KOPT-K1 (cell line): Measurements from ENCODE around the gene CD101.

Experiments used
- H3K27ac ChIP-seq: fragments of 200-600 bp; sonication (generic); 2 replicates; pipeline ENCODE4 v1.5.1; 2016; ENCODE audit warnings: antibody characterized with exemption, mild to moderate bottlenecking, low read depth, low read length; ENCODE audit not compliant: poor library complexity, severe bottlenecking
- H3K36me3 ChIP-seq: fragments of 200-600 bp; sonication (generic); 2 replicates; pipeline ENCODE4 v1.5.1; 2017; ENCODE audit warnings: antibody characterized with exemption, mild to moderate bottlenecking, low read length, moderate library complexity; ENCODE audit not compliant: insufficient read depth
- H3K9me3 ChIP-seq: fragments of 200-600 bp; sonication (generic); 2 replicates; pipeline ENCODE4 v1.5.1; 2017; ENCODE audit warnings: antibody characterized with exemption, low read length, mild to moderate bottlenecking; ENCODE audit not compliant: insufficient read depth, poor library complexity, severe bottlenecking

The CD101 gene

GRCh38 chr1:117076648-117077047 is 75.1 kb downstream of the CD101 start:
- peaks cover 96% of the 10 kb centered on the region for H3K36me3 ChIP-seq
- H3K27ac ChIP-seq = no peak overlapping the region
- no peaks in the 10 kb centered on the region for H3K9me3 ChIP-seq

- Histone ChIP-seq H3K27ac (no peak overlapping the region), H3K9me3 (no peaks in the 10 kb centered on the region), H3K36me3 (peaks cover 97% of the 10 kb centered on the region)
Measured at GRCh38 chr1:117077267-117077666, 75.7 kb downstream of the CD101 start.

GRCh38 chr1:117079737-117080136 is 78.2 kb downstream of the CD101 start:
- H3K36me3 ChIP-seq = peaks cover 100% of the 10 kb centered on the region
- no peak overlapping the region for H3K27ac ChIP-seq
- H3K9me3 ChIP-seq = no peaks in the 10 kb centered on the region

DNA sequence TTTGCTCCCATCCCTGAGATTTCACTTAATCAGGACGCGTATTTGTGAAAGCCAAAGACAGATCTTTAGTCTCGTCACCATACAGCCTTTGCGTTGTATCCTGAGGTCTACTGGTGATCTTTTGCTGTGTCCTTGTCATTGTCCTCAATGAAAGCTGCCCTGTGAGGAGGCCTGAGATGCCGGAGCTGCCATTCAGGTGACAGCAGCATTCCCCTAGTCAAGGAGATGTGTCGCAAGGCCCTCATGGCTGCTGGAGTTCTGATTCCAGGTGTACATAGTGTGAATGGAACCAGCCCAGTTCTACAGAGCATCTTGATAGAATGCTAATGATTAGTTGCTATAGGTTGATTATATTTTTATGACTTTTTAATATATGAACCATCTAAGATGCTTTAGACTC is 82.7 kb downstream of the CD101 start:
- Histone ChIP-seq H3K27ac (no peak overlapping the region), H3K9me3 (no peaks in the 10 kb centered on the region), H3K36me3 (peaks cover 98% of the 10 kb centered on the region)
